Left renal pelvis (tissue), 4 donors: ENCODE data around the gene ACAN. TPM values are rescaled to one million over a fixed set of nuclear protein-coding genes. Genes with fewer than 3 reads are reported as not detected.

ENCODE experiments used
- DNase-seq, 4 donors: peaks; one replicate each; pipeline ENCODE4 v3.0.0-alpha.2; 2013; ENCODE audit warnings: low read depth in 4 of 4, low spot score in 3 of 4
- polyA plus RNA-seq, 4 donors: library from polyadenylated mRNA; unstranded; fragments of 120-200 nt; gene quantifications; one replicate each; pipeline ENCODE4 v1.2.1, GENCODE V29; 2013; ENCODE audit not compliant: insufficient read length in 4 of 4

ACAN gene
- 1 to 10 TPM; 2.5 to 5.2 (median 3.0) TPM for polyA plus RNA-seq

DNA sequence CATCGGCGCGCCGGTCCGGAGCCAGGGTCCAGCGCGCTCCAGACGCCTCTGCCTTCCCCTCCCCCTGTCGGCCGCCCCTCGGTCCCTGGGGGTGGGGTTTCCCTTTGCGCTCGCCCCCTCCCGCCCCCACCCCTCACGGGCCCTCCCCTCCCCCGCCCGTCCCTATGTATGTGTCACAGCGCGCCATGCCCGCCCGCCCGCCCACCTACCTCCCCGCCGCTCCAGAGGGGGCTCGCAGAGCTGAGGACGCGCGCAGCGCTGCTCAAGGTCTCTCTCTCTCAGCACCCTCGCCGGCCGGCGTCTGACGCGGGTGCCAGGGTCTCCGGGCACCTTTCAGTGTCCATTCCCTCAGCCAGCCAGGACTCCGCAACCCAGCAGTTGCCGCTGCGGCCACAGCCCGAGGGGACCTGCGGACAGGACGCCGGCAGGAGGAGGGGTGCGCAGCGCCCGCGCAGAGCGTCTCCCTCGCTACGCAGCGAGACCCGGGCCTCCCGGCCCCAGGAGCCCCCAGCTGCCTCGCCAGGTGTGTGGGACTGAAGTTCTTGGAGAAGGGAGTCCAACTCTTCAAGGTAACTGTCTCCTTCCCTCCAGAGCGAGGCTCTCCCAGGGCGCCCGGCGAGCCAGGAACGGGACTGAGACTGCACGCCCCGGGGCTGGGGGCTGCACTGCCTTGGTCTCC, at the start of gene ACAN:
ACAN (plus strand) TSS at position 196 of the 679 bp plus-strand sequence. CDS start 32,771 bp downstream, outside the sequence.
- peak in 1 of 4 donors; percentile 4 for DNase-seq

DNA sequence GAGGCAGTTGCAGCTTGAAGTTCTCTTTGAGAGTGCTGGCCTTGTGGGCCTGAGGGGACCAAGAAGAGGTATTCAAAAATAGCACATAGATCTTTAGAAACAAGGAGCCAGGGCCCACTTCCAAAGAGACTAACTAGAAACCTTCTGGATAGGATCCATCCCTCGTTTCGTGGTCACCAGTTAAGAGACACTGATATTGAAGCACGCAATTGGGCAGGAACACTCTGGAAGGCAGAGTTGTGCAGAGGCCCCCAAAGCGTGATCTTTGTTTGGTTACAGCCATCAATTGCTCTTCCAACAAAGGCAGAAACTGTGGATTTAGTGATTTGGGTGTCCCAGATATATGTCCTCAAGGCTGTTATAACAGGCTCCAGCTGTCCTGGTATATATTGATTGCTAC, 46.7 kb upstream of the ACAN start:
- DNase-seq, result no peak

DNA sequence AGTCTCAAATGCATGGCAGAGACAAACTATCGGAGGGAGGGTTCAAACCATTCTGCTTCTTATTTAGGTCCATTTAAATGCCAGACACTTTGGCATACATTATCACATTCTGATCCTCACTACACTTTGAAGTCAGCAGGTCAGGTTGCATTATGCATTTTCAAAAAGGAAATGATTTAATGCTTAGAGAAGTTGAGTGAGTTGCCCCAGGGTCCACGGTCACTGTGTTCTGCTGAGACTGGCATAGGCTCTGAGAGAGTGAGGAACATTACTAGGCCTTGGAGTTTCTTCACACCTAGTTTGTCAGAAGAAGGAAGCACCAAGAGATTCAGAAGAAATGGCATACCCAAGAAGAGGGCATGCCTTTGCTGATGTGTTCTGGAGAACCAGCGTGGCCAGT, 46.3 kb upstream of the ACAN start:
- DNase-seq, result no peak

DNA sequence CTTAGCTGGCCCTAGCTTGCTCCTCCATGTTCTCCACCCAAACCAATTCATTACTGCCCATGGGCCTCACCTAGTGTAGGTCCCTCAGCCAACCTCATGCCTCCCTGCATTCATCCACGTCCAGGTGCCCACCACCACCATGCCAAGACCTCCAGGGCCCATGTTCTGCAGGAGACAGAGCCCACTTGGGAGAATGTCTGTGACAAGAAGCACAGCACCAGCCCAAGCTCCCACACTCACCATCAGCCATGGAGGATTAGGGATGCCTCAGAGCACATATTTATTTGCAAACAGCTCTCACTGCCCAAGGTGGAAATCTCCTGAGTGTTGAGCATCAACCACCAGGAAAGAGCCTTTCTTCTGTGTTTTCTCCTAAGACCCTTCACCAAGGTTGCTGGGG, 43.4 kb upstream of the ACAN start:
- DNase-seq, result no peak

DNA sequence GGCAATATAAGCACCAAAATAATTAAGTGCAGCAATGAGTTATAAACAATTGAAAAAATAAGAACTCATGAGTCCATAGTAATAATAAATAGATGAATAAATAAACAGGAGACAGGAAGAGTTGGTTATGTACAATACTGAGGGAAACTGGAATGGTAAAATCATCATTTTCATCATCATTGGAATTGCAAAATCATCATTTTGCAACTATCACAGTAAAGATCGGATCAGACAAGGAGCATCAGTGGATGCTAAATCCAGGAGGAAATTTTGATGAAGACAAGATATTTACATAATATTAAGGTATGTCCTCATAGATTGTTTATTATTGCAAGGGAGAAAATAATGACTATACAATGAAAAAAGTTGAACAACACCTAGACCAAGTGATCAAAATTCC, 38.8 kb upstream of the ACAN start:
- DNase-seq, result no peak

DNA sequence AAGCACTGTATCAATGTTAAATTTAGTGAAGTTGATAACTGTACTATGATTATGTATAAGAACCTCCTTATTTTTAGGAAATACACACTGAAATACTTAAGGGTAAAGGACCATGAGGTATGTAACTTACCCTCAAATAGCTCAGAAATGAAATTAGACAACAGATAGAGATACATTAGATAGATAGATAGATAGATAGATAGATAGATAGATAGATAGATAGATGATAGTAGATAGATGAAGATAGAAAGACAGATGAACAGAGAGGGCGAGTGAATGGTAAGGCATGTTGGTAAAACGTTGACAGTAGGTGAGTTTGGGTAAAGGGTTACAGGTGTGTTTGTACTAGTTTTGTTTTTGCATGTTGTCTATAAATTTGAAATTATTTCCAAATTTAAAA, 38.0 kb upstream of the ACAN start:
- no peak for DNase-seq

DNA sequence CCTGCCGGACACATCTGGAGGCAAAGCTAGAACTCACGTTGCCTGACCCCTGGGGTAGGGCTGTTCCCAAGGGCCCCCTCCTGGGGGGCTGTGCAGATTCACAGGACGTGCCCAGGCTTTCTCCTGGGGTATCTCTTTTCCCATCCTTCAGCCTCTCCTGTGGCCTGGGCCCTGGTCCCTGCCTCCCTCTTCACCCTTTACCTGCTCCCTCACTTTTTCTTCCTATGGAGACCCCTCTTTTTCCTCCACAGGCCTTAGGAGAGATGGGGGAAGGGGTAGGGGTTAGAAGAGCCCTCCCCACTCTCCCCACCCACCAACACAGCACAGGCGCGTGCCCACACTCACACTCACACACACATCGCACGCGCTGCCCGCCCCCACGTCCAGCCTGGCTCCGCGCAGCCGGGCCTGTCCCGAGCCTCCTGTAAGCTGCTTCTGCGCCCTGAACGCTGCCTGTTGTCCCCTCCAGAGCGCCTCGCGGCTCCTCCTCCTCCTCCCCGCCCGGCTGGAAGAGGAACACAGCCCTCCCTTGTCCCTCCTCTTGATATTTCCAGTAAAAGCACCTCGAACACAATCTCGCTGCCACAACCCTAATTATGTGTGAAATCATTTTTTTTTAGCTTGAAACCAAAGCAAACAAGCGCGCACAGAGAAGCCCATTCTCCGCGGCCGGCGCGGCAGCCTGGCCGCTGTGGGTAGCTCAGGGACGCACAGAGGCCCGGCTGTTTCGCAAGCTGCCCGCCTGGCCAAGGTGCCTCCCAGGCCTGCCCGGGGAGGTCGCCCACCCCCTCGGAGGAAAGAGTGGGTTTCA, 33.9 kb upstream of the ACAN start:
- DNase-seq, result peak in 2 of 4 donors; percentile 5 to 20

DNA sequence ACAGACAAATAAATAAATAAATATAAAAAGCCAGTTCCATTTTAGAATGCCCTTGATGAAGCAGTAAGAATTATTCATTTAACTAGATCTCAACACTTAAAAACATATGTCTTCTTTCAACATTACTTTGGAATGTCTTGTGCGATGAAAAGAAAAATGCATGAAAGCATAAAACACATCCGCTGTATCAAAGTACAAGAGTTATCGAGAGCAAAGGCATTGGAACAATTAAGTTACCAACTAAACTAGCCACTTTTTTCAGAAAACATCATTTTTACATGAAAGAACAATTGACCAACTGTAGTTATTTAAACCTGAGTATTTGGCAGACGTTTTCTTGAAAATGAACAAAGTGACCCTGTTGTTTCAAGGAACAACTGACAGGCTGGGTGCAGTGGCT, 27.5 kb upstream of the ACAN start:
- no peak for DNase-seq

DNA sequence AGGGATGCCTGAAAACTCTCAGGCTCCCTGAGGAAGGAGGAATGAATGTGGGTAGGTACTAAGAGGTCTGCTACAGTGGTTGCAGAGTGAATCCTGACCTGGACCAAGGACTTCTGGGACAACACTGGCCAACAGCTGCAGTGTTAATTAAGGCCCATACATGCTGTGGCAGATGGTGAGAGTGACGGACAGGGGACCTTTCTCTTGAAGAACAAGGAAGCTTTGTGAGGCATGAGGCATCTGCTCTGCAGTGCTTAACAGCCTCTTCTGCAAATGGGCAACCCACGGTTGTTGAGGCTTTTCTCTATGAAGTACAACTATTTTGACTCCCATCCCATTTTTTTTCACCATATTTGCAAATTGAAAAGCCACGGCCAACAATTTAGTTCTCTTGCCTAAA, 26.6 kb upstream of the ACAN start:
- DNase-seq, result no peak

DNA sequence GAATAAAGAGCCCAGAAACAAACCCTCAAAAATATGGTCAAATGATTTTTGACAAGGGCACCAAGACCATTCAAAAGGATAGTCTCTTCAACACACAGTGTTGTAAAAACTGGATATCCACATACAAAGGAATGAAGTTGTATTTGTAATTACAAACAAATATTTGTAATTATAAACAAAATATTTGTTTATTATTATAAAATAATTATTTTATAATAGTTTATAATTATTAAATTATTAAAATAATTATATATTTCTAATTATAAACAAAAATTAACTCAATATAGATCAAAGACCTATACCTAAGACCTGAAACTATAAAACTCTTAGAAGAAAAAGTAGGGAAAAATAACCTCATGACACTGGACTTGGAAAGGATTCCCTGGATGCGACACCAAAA, 23.3 kb upstream of the ACAN start:
- DNase-seq, result no peak

DNA sequence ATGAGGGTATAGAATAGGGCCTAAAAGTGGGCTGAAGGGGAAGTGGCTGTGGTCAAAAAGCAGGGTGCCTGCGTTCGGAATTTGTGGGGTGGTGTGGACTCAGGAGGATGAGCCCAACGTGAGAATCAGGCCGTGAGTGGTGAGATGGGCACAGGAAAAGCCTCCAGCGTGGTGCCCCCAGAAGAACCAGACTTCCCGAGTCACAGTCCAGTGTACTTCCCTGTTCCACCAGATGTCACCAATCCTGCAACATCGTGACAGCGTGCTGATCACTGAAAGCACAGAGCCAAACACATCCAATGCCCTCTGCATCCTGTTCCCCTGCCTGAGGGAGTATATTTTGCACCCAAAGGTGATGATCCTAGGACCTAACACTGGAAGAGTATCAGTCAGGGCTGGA, 20.8 kb upstream of the ACAN start:
- no peak for DNase-seq

DNA sequence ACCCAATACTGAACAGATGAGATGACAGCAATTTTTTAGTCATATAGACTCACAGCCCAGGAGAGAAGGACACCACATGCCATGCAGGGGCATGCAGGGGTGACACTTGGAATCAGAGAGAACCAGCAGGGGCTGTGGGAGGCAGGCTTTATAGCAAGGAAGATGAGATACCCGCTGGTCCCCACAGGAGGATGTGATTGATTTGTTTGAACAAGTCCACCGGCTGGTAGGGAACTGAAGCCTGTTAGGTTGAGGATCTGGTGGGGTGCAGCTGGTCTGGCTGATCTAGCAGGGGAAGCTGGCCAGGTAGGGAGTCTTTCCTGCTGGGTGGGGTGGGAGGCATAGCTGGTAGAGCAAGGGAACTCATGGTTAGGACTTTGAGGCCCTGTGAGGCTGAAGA, 18.0 kb upstream of the ACAN start:
- DNase-seq, result no peak

DNA sequence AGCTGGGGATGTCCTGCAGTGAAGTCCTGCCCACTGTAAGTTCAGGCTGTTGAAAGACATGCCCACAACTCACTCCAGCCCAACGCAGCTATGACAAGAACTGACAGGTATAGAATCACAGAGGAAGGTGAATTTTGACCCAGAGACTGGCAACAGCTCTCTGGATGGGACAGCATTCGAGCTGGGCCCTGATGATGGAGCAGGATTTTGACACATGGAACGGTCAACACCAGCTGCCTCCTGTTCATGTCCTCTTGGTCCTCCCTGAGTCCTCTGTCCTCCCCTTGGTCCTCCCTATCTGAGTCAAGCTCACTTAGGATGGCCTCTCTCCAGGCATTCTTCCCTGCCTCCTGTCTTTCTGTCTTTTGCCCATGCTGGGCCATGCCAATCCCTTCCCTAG, 15.2 kb upstream of the ACAN start:
- DNase-seq, result no peak

DNA sequence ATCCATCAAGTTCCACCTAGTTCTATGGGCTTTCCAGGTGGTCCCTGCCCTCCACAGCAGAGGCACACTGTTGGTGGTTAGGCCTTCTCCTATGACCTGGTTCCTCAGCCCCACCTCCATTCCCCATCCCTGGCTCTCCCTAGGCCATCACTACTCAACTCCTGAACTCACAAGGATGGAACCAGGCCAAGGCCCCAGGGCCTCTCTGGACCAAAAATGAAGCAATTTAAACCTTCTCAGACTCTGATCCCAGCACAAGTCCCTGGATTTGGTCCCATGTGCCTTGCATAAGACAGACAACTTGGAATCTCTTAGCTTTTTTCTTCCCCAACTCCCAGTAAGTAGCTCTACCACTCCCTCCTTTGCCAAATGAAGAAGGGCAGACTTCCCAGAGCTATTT, 14.4 kb upstream of the ACAN start:
- DNase-seq, result no peak

DNA sequence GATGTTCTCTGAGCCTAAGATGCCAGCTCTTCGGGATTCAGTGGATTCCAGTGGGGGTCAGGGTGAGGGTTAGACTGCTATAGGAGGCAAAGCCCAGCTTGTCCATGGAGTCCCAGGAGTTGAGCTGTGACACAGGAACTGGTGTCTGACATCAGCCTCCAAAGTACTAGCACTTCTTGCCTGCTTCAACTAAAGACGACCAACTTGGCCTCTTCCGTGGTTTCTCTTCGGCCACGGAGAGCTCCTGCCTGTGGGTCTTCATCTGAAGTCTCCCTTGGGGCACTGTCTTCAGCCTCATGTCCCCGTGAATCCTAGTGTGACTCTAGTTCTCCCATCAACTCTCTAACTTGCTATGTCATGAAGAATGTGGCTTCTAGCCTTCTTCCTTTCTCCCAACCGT, 12.8 kb upstream of the ACAN start:
- DNase-seq, result no peak

DNA sequence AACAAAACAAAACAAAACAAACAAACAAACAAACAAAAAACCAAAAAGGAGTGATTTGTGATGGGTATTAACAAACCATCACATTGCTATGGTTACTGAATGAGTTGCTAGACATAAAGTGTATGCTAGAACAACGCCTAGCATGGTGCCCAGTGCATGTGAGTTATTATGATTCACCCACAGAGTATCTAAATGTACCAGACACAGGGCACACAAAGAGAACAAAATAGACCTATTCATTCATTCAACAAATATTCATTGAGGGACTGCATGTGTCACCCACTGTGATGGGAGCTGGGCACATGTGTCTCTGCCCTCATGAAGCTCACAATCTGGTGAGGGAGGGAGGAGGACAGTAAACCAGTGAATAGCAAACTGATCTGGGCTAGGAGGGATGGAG, 11.6 kb upstream of the ACAN start:
- no peak for DNase-seq

DNA sequence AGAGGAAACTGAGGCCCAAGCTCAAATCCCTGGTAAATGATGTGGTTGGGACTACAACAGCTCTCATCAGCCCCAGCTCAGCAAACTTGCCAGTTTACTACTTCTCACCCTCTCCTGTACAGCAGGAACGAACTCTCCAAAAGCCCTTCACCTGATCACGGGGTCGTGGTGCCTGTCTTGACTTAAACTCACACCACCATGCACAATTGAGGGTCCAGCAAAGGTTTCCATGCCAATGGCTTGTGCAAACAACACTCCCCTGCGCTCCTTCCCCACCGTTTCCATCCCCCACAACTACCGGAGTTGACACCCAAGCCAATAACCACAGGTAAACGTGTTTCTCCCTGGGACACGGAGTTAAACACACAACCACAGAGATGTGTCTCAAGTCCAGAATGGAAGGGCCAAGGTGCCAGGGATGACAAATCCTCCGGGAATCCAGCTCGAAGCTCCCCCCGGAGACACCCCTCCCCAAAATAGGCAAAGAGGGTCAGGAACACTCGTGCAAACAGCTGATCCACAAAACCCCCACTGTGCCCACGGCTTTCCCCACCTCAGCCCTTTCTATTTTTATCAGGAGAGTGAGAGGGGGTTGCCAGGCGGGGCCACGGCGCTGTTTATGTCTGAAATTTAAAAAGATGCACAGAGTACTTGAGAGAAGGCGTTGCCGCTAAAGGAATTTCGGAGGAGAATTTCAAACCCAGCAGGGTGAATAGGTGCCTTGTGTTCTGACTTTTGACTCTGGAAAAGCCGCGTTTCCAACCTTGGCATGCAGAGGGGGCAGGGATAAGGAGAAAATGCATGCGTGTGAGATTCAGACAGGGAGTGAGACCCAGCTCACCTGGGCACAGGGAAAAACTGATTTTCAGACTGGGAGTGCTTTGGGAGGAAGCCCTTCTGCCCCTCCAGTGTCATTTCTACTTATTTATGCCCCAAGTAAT, 10.6 kb upstream of the ACAN start:
- DNase-seq, result no peak

DNA sequence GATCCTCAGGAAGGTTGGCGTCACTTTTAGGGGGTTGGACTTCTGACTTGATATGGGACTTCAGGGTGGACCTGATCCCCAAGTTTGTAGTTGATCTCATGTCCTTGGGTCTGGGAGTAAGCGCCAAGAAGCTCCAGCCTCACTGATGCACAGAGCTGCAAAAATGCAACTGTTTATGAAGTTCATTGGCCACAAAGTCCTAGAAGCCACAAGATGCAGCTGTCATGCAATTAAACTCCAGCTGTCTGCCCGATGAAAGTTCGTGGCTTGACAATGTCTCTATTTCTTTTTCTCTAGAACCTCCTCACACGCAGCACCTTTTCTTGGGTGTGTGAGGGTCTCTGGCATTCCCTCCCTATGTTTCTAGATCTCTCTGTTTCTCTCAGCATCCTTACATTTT, 9.2 kb upstream of the ACAN start:
- DNase-seq, result no peak

DNA sequence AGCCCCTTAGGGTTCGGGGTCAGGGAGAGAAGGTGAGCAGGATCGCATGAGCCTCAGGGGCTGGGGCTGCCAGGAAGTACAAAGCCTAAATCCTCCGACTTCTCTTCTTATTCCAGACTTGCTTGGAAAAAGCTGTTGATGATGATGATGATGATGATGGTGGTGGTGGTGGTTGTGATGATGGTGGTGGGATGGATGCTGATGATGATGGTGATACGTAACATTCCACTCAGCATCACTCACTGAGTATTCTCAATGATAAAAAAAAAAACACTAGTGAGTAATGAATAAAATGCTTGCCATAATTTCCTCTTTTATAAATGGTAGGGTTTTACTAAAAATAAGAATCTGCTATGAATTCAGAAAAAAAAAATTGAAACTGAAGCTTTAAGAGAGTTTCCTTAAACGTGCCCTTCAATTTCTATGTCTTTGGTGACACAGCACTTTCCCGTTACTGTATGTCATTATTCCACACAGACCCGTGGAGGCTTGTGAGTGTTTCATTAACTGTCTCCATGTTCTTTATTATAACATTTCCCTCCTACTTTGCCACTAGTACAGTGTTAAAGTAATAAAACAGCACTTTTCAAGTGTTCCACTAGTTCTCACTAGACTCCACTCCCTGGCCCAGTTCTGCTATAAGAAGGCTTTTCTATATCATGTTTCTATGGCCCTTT, 5.4 kb upstream of the ACAN start:
- no peak for DNase-seq

DNA sequence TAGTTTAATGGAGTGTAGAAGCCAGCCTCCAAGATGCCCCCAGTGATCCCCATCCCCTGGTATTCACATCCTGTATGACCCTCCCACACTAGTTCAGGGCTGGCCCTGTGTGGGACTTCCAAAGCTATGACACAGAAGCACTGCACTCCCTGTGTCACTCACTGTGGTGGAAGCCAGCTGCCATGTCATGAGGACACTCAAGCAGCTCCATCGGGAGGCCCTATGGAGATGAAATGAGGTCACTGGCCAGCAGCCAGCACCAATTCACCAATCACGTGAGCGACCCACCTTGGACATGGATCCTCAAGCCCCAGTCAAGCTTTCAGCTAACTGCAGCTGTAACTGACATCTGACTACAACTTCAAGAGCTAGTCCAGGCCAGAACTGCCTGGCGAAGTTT, 3.9 kb upstream of the ACAN start:
- no peak for DNase-seq

DNA sequence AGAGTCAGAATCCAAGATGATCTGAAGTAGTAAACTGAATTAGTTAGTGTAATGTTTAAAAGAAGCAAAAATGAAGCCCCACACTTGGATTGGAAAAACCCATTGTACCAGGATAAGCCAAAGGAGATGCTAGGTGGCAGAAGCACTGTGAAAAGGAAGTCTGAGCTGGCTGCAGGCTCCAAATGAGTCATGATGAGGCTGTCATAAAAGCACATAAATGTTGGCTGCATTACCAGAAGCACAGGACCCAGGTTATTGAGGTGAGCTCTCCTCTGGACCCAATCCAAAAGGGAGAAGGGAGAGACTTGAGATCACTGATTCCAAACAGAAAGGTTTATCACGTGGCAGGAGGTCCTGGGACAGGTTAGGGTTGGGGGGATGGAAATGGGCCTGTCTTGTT, 3.2 kb upstream of the ACAN start:
- no peak for DNase-seq
